Measurements from ENCODE around the gene RHOA. TPM values are rescaled to one million over a fixed set of nuclear protein-coding genes. Genes with fewer than 3 reads are reported as not detected.
A peak's percentile ranks its signal among the peaks of the same experiment; 100 is the strongest.
"Not testable (repeated sequence)": the region's sequence is repeated elsewhere in the genome, so short reads cannot be mapped to it uniquely, and the experiment has no call there.

Gene RHOA
- total RNA-seq, 5 donors from 2014 or later (not counting 1 experiment from before 2014, with no cell fraction given) = 247 to 279 (median 269) TPM

GRCh38 chr3:49399461-49399860 is 12.3 kb downstream of the RHOA start:
- no peak overlapping the region for H3K4me3 Mint-ChIP-seq
- Histone ChIP-seq H3K4me1 (ENCODE audit: control insufficient read depth in 1 of 2, extremely low read depth in 1 of 2, insufficient read depth in 2 of 2, low read length in 2 of 2) (peaks cover 3 to 58% of the 10 kb centered on the region in 2 experiments), H3K36me3 (ENCODE audit: control insufficient read depth in 2 of 2, extremely low read depth in 1 of 2, insufficient read depth in 1 of 2, low read length in 1 of 2) (peaks cover 6 to 25% of the 10 kb centered on the region in 2 donors), H3K4me3 (ENCODE audit: control insufficient read depth in 1 of 2, extremely low read depth in 1 of 2, low read length in 1 of 2) (no peak overlapping the region), H3K27ac (ENCODE audit: low read length) (no peak overlapping the region), H3K9me3 (no peaks in the 10 kb centered on the region), H3K27me3 (replicated peaks in 1 of 2; ENCODE audit: control insufficient read depth in 2 of 2, extremely low read depth in 1 of 2, insufficient read depth in 2 of 2, low read length in 1 of 2) (no peaks in the 10 kb centered on the region)
- no peak overlapping the region for H3K27ac Mint-ChIP-seq
- H3K36me3 Mint-ChIP-seq = peaks cover 31% of the 10 kb centered on the region
- ChIA-PET POLR2A (interaction anchor here in 1 of 2 donors (0.6 to 0.7 kb wide), 2 partner anchors 10 to 249 kb away, joined by 3 to 6 read pairs; no protein-coding TSS in a partner anchor), CTCF (interaction anchor here in 1 of 2 donors (0.8 kb wide), 1 partner anchor 59 kb away, joined by 7 read pairs; the partner anchor contains the start of gene USP4)
- ATAC-seq (replicated peaks in 1 of 4) = peak in 1 of 4 experiments; percentile 28
- peaks cover 67 to 71% (median 71%) of the 10 kb centered on the region in 3 donors for H3K4me1 Mint-ChIP-seq
- H3K27me3 Mint-ChIP-seq = no peaks in the 10 kb centered on the region
- WGBS (ENCODE audit: insufficient coverage) = no CpG with 5 or more reads among the region's 3 CpGs
- no peaks in the 10 kb centered on the region for H3K9me3 Mint-ChIP-seq
- no peak for DNase-seq

- Histone ChIP-seq H3K9me3 (no peaks in the 10 kb centered on the region), H3K4me1 (ENCODE audit: control insufficient read depth in 1 of 2, extremely low read depth in 1 of 2, insufficient read depth in 2 of 2, low read length in 2 of 2) (peaks cover 3 to 65% of the 10 kb centered on the region in 2 experiments), H3K27me3 (replicated peaks in 1 of 2; ENCODE audit: control insufficient read depth in 2 of 2, extremely low read depth in 1 of 2, insufficient read depth in 2 of 2, low read length in 1 of 2) (no peaks in the 10 kb centered on the region), H3K36me3 (ENCODE audit: control insufficient read depth in 2 of 2, extremely low read depth in 1 of 2, insufficient read depth in 1 of 2, low read length in 1 of 2) (peaks cover 6 to 21% of the 10 kb centered on the region in 2 donors), H3K27ac (ENCODE audit: low read length) (no peak overlapping the region), H3K4me3 (ENCODE audit: control insufficient read depth in 1 of 2, extremely low read depth in 1 of 2, low read length in 1 of 2) (no peak overlapping the region)
- ATAC-seq (replicated peaks in 1 of 4) = peak in 2 of 4 experiments; percentile 38 to 53
- peak in 1 of 35 experiments; percentile 36 for DNase-seq
- CTCF ChIA-PET = interaction anchor here in 1 of 2 donors (0.6 kb wide), 1 partner anchor 57 kb away, joined by 3 read pairs; the partner anchor contains the start of gene USP4
- H3K9me3 Mint-ChIP-seq = no peaks in the 10 kb centered on the region
- H3K27me3 Mint-ChIP-seq = no peaks in the 10 kb centered on the region
- WGBS (ENCODE audit: insufficient coverage) = 86% methylated on average over 3 of the region's 4 CpGs
- peaks cover 76 to 79% (median 79%) of the 10 kb centered on the region in 3 donors for H3K4me1 Mint-ChIP-seq
- H3K36me3 Mint-ChIP-seq = peaks cover 29% of the 10 kb centered on the region
- POLR2A ChIA-PET = no interaction called here
- H3K4me3 Mint-ChIP-seq = no peak overlapping the region
- H3K27ac Mint-ChIP-seq = peak overlapping the region; percentile 4 to 7
These were observed 14.3 kb downstream of the RHOA start for GRCh38 chr3:49397470-49397869.

- H3K27ac Mint-ChIP-seq; H3K9me3 ChIP-seq; H3K27me3 ChIP-seq (replicated peaks in 1 of 2; ENCODE audit: control insufficient read depth in 2 of 2, extremely low read depth in 1 of 2, insufficient read depth in 2 of 2, low read length in 1 of 2); DNase-seq; ATAC-seq (replicated peaks in 1 of 4); H3K4me3 Mint-ChIP-seq; H3K4me3 ChIP-seq (ENCODE audit: control insufficient read depth in 1 of 2, extremely low read depth in 1 of 2, low read length in 1 of 2); H3K27me3 Mint-ChIP-seq; H3K9me3 Mint-ChIP-seq; H3K27ac ChIP-seq (ENCODE audit: low read length): not testable (repeated sequence)
- CTCF ChIA-PET = interaction anchor here in 1 of 2 donors (0.7 kb wide), 1 partner anchor 221 kb away, joined by 3 read pairs; no protein-coding TSS in a partner anchor
- Histone ChIP-seq H3K36me3 (ENCODE audit: control insufficient read depth in 2 of 2, extremely low read depth in 1 of 2, insufficient read depth in 1 of 2, low read length in 1 of 2) (peaks cover 1 to 18% of the 10 kb centered on the region in 2 donors), H3K4me1 (ENCODE audit: control insufficient read depth in 1 of 2, extremely low read depth in 1 of 2, insufficient read depth in 2 of 2, low read length in 2 of 2) (peaks cover 2 to 77% of the 10 kb centered on the region in 2 experiments)
- Mint-ChIP-seq H3K36me3 (peaks cover 20% of the 10 kb centered on the region), H3K4me1 (peaks cover 60 to 73% (median 68%) of the 10 kb centered on the region in 3 donors)
- no CpG with 5 or more reads among the region's 10 CpGs for WGBS (ENCODE audit: insufficient coverage)
- POLR2A ChIA-PET = interaction anchor here in 1 of 2 donors (0.7 kb wide), 1 partner anchor 298 kb away, joined by 3 read pairs; no protein-coding TSS in a partner anchor
These were observed 20.5 kb downstream of the RHOA start for GRCh38 chr3:49391310-49391709.

GRCh38 chr3:49389297-49389696 is 22.5 kb downstream of the RHOA start:
- POLR2A ChIA-PET = interaction anchor here in 1 of 2 donors (0.5 to 0.7 kb wide), 2 partner anchors 10 to 22 kb away, joined by 4 to 6 read pairs; partner anchors contain the start of gene RHOA
- ATAC-seq (replicated peaks in 1 of 4) = no peak
- H3K27me3 ChIP-seq (replicated peaks in 1 of 2; ENCODE audit: control insufficient read depth in 2 of 2, extremely low read depth in 1 of 2, insufficient read depth in 2 of 2, low read length in 1 of 2) = no peaks in the 10 kb centered on the region
- Mint-ChIP-seq H3K36me3 (peaks cover 9% of the 10 kb centered on the region), H3K27me3 (no peaks in the 10 kb centered on the region), H3K4me3 (no peak overlapping the region), H3K4me1 (peaks cover 55 to 74% (median 66%) of the 10 kb centered on the region in 3 donors), H3K9me3 (no peaks in the 10 kb centered on the region), H3K27ac (no peak overlapping the region)
- DNase-seq = no peak
- no peak overlapping the region for H3K27ac ChIP-seq (ENCODE audit: low read length)
- WGBS (ENCODE audit: insufficient coverage) = 60% methylated on average over 1 of the region's 6 CpGs
- H3K9me3 ChIP-seq = no peaks in the 10 kb centered on the region
- CTCF ChIA-PET = interaction anchor here (0.6 to 1.2 kb wide), 3 partner anchors 16 to 563 kb away, joined by 3 to 5 read pairs (median 3); no protein-coding TSS in a partner anchor
- H3K4me1 ChIP-seq (ENCODE audit: control insufficient read depth in 1 of 2, extremely low read depth in 1 of 2, insufficient read depth in 2 of 2, low read length in 2 of 2) = peaks cover 4 to 69% of the 10 kb centered on the region in 2 experiments
- H3K36me3 ChIP-seq (ENCODE audit: control insufficient read depth in 2 of 2, extremely low read depth in 1 of 2, insufficient read depth in 1 of 2, low read length in 1 of 2) = peaks cover 0 to 11% of the 10 kb centered on the region in 2 donors
- H3K4me3 ChIP-seq (ENCODE audit: control insufficient read depth in 1 of 2, extremely low read depth in 1 of 2, low read length in 1 of 2) = no peak overlapping the region

GRCh38 chr3:49388289-49388820 is 23.4 kb downstream of the RHOA start:
- peak overlapping the region; percentile 16 to 23 for H3K27ac Mint-ChIP-seq
- POLR2A ChIA-PET = interaction anchor here in 1 of 2 donors (0.5 kb wide), 1 partner anchor 56 kb away, joined by 3 read pairs; no protein-coding TSS in a partner anchor

GRCh38 chr3:49387721-49388120 is 24.1 kb downstream of the RHOA start:
- H3K4me1 Mint-ChIP-seq = peaks cover 53 to 78% (median 72%) of the 10 kb centered on the region in 3 donors
- ChIA-PET POLR2A (no interaction called here), CTCF (no interaction called here)
- Histone ChIP-seq H3K27me3 (replicated peaks in 1 of 2; ENCODE audit: control insufficient read depth in 2 of 2, extremely low read depth in 1 of 2, insufficient read depth in 2 of 2, low read length in 1 of 2) (no peaks in the 10 kb centered on the region), H3K4me1 (ENCODE audit: control insufficient read depth in 1 of 2, extremely low read depth in 1 of 2, insufficient read depth in 2 of 2, low read length in 2 of 2) (peaks cover 4 to 60% of the 10 kb centered on the region in 2 experiments), H3K4me3 (ENCODE audit: control insufficient read depth in 1 of 2, extremely low read depth in 1 of 2, low read length in 1 of 2) (no peak overlapping the region), H3K27ac (ENCODE audit: low read length) (no peak overlapping the region), H3K9me3 (no peaks in the 10 kb centered on the region), H3K36me3 (ENCODE audit: control insufficient read depth in 2 of 2, extremely low read depth in 1 of 2, insufficient read depth in 1 of 2, low read length in 1 of 2) (peaks cover 0 to 9% of the 10 kb centered on the region in 2 donors)
- H3K27ac Mint-ChIP-seq = peak overlapping the region; percentile 23 to 60
- peaks cover 6% of the 10 kb centered on the region for H3K36me3 Mint-ChIP-seq
- WGBS (ENCODE audit: insufficient coverage) = no CpG with 5 or more reads among the region's 2 CpGs
- ATAC-seq (replicated peaks in 1 of 4) = no peak
- H3K4me3 Mint-ChIP-seq = no peak overlapping the region
- H3K9me3 Mint-ChIP-seq = no peaks in the 10 kb centered on the region
- no peaks in the 10 kb centered on the region for H3K27me3 Mint-ChIP-seq
- no peak for DNase-seq

More at GRCh38 chr3:49388289-49388820, 23.4 kb downstream of the RHOA start:
- peaks cover 58 to 79% (median 71%) of the 10 kb centered on the region in 3 donors for H3K4me1 Mint-ChIP-seq
- no peaks in the 10 kb centered on the region for H3K27me3 Mint-ChIP-seq
- no peaks in the 10 kb centered on the region for H3K9me3 Mint-ChIP-seq
- no peak overlapping the region for H3K4me3 ChIP-seq (ENCODE audit: control insufficient read depth in 1 of 2, extremely low read depth in 1 of 2, low read length in 1 of 2)
- no CpG with 5 or more reads among the region's 1 CpG for WGBS (ENCODE audit: insufficient coverage)
- CTCF ChIA-PET = interaction anchor here (0.6 to 1.2 kb wide), 3 partner anchors 17 to 564 kb away, joined by 3 to 5 read pairs (median 3); no protein-coding TSS in a partner anchor
- H3K27me3 ChIP-seq (replicated peaks in 1 of 2; ENCODE audit: control insufficient read depth in 2 of 2, extremely low read depth in 1 of 2, insufficient read depth in 2 of 2, low read length in 1 of 2) = no peaks in the 10 kb centered on the region
- peaks cover 4 to 63% of the 10 kb centered on the region in 2 experiments for H3K4me1 ChIP-seq (ENCODE audit: control insufficient read depth in 1 of 2, extremely low read depth in 1 of 2, insufficient read depth in 2 of 2, low read length in 2 of 2)
- peaks cover 0 to 9% of the 10 kb centered on the region in 2 donors for H3K36me3 ChIP-seq (ENCODE audit: control insufficient read depth in 2 of 2, extremely low read depth in 1 of 2, insufficient read depth in 1 of 2, low read length in 1 of 2)
- no peak overlapping the region for H3K27ac ChIP-seq (ENCODE audit: low read length)
- ATAC-seq (replicated peaks in 1 of 4) = no peak
- no peak for DNase-seq
- H3K36me3 Mint-ChIP-seq = peaks cover 9% of the 10 kb centered on the region
- H3K4me3 Mint-ChIP-seq = peak overlapping the region in 1 of 3 donors; percentile 17
- H3K9me3 ChIP-seq = no peaks in the 10 kb centered on the region

Data from T-cell (primary cell).